Uterus (tissue), 2 donors: Measurements from ENCODE around the gene CRABP2.

Experiments
- POLR2A ChIP-seq, 2 donors: fragments of 450-650 bp; IDR thresholded peaks; one replicate each; pipeline ENCODE4 v1.6.1; 2016; ENCODE audit warnings: antibody characterized with exemption in 2 of 2, mild to moderate bottlenecking in 1 of 2, moderate library complexity in 1 of 2
- TF ChIP-seq, protein P1 (sequence below), 4 experiments: fragments of 200-600 bp in 2 of 4; fragments of 450-650 bp in 2 of 4; sonication (generic) in 2 of 4; IDR thresholded peaks; one replicate each; pipeline ENCODE4 v1.5.1; 2016 to 2019; ENCODE audit warnings: antibody characterized with exemption in 4 of 4, mild to moderate bottlenecking in 2 of 4, moderate library complexity in 1 of 4

DNA sequence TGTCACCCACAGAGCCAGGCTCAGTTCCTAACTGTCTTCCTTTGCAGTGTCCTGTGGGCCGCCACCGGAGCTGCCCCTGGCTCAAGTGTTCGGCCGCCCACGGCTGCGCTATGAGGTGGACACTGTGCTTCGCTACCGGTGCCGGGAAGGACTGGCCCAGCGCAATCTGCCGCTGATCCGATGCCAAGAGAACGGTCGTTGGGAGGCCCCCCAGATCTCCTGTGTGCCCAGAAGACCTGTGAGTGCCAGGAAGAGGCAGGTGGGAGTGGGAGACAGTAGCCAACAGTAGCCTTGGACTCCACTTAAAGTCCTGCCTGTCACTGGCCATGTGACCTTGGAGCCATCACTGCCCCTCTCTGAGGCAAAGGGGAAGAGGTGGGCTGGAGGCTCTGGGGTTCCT is 46.9 kb downstream of the CRABP2 start:
- TF ChIP-seq, protein P1, sequence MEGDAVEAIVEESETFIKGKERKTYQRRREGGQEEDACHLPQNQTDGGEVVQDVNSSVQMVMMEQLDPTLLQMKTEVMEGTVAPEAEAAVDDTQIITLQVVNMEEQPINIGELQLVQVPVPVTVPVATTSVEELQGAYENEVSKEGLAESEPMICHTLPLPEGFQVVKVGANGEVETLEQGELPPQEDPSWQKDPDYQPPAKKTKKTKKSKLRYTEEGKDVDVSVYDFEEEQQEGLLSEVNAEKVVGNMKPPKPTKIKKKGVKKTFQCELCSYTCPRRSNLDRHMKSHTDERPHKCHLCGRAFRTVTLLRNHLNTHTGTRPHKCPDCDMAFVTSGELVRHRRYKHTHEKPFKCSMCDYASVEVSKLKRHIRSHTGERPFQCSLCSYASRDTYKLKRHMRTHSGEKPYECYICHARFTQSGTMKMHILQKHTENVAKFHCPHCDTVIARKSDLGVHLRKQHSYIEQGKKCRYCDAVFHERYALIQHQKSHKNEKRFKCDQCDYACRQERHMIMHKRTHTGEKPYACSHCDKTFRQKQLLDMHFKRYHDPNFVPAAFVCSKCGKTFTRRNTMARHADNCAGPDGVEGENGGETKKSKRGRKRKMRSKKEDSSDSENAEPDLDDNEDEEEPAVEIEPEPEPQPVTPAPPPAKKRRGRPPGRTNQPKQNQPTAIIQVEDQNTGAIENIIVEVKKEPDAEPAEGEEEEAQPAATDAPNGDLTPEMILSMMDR (IDR thresholded peaks at IDR 0.05) = no peak
- TF ChIP-seq POLR2A (IDR thresholded peaks at IDR 0.05) = no peak
